Ammon's horn (tissue), 1 donor: Measurements from ENCODE around the gene BTN1A1.
"Not testable (repeated sequence)": the region's sequence is repeated elsewhere in the genome, so short reads cannot be mapped to it uniquely, and the experiment has no call there.

ENCODE experiments used
- DNase-seq: peaks from one replicate; pipeline ENCODE4 v3.0.0-alpha.2; 2016; ENCODE audit warnings: low spot score

The BTN1A1 gene

DNA sequence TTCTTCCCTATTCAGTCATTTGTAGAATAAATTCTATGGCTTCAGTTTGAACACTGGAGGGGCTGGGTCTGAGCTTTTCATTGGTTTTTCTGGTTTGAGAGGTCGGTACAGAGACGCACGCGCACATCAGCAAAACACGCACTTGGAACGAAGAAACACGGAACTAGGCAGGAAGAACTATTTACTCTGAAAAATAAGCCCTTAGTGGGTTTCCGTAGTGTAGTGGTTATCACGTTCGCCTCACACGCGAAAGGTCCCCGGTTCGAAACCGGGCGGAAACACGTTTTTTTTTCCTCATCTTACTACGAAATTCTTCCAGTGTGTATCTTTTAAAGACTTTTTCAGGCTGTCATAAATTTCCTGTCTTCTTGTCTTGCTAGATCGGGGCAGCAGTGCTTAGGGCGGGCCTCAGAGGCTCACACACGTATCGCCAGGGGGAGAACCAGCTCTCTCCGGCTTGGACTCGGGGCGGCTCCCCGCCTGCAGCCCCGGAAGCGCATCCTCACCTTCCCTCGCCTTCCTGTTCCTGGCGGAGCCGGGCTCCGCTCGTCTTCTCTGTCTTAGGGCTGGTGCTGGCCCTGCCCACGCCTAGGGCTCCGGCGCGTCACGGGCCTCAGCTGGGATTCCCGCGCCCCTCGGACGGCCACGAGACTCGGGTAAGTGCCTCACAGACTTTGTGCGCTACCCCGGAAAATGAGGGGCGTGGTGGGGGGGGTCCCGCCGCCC, 37.9 kb downstream of the BTN1A1 start, which contains the start of gene HMGN4:
Gene HMGN4 (plus strand): TSS at position 521 of the 726 bp plus-strand sequence. CDS start 6,841 bp downstream, outside the sequence.
- peak; percentile 90 for DNase-seq

DNA sequence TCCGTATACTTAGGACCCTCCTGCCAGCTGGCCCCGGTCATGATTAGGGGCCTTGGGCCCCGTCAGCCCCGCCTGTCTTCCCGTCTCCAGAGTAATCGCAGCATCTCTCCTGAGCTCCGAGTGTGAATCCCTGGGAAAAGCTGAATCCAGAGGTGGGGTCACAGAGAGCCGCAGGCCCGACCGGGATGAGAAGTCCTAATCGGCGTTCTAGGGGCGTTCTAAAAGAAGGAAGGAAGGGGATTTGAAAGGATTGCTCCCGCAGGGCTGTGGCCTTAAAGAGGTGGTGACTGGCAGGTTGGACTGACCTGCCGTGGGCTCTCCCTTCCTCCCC, 38.4 kb downstream of the BTN1A1 start:
- DNase-seq: no peak

DNA sequence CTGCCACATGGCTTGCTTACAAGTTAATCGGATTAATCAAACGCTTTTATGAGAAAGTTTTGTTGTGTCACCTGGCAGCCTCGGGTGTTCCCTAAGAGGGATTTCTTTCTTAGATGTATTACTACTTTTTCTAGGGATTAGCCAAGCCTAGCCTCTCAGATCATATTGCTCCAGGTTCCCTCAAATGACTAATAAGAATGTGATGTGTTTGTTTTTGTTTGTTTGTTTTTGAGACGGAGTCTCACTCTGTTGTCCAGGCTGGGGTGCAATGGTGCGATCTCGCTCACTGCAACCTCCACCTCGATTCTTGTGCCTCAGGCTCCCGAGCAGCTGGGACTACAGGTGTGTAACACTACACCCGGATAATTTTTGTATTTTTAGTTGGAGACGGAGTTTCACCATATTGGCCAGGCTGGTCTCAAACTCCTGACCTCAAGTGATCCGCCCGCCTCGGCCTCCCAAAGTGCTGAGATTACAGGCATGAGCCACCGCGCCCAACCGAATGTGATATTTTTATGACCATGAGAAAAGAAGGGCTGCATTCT, 39.0 kb downstream of the BTN1A1 start:
- DNase-seq: no peak

DNA sequence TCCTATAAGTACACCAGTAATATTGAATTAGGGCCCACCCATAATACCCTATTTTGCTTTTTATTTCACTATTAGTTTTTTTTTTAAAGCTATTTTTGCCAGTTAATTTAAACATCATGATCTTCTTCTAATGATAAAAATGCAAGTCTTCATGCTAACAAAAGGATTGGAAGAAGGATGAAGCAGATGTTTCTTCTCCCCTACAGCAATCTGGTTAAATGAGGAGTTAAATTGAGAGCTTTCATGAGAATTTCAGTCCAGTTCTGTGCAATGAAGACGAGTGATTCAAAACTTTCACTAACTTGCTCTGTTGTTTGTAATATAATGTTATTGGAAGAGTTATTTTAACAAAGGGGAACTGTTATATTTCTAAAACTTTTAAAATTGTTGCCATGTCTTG, 41.5 kb downstream of the BTN1A1 start:
- no peak for DNase-seq

DNA sequence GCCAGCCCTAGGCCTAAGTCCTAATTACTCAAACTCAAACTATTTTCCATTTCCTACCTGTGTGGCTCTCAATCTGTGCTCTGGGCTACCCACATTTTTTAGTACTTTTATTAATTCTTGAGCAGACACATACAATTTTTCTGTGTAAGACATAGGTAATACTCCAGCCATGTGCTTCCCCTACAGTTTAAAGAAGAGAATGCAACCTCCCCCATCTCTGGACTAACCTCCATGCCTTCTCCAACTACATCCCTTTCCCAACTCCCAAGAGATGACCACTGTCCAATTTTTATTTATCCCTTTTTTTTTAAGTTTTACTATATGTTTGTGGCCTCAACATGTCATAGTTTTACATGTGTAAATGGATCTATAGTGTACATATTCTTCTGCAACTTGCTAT, 43.9 kb downstream of the BTN1A1 start:
- no peak for DNase-seq

DNA sequence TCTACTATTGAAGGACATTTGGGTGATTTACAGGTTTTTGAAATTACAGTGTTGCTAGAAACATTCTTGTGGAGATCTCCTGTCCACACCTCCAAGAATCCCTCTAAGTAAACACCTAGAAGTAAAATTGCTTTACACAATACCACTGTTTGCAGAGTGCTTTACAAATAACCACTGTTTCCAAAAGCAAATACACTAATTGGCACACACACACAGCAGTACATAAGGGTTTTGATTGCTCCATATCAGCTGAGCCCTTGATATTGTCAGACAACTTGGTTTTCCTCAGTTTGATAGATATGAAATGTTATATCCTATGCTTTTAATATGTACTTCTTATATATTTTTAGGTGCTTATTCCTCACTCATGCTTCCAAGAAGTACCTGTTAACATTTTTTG, 44.4 kb downstream of the BTN1A1 start:
- no peak for DNase-seq

DNA sequence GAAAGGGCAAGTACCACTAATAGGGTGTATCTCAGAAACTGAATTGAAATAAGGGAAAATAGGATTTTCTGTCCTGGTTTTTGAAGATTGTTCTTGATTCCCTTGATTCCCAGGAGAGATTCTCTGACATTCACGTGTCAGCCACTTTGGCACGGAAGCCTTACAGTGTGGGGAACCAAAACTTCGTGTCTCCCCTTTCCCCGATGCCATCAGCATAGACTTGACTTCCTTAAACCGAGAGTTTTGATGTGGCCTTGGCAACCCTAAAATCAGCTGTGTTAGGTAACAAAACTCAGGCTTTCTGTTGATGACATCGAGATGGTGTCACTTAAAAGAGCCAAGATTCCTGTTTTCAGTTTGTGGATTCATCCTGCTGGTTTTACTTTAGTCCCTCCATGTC, 45.5 kb downstream of the BTN1A1 start:
- no peak for DNase-seq

DNA sequence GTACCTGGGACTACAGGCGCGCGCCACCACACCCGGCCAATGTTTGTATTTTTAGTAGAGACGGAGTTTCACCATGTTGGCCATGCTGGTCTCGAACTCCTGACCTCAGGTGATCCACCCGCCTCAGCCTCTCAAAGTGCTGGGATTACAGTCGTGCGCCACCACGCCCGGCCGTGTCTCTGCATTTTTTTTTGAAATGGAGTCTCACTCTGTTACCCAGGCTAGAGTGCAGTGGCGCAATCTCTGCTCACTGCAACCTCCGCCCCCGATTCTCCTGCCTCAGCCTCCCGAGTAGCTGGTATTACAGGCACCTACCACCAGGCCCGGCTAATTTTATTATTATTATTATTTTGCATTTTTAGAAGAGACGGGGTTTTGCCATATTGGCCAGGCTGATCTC, 47.3 kb downstream of the BTN1A1 start:
- not testable (repeated sequence) for DNase-seq

DNA sequence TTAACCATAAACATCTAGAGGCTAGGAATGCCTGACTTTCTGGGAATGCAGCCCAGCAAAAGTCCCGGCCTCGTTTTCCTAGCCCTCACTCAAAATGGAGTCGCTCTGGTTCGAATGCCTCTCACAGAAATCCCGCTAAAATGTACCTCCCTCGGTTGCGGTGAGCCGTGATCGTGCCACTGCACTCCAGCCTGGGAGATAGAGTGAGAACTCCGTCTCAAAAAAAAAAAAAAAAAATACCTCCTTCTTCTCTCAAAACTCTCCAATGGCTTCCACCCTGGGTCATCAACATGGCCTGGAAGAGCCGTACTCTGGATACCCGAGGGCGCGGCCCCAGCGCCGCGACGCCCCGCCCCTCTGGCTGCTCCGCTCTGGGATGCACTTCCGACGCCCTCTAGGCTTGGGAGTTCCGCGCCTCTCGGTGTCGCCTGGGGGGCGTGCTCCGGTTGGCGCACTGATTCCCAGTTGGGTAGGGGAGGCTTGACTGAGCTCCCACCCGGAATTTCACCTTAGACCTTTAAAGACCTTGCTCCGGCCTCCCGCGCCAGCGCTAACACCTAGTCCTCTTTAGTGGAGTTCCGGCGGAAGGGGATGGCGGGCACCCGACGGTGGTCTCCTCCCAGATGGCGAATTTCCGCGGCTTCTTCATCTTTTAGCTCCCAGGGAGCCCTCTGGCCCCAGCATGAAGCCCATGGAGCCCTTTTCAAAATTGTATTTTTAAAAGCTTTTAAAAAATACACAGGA, 50.3 kb downstream of the BTN1A1 start:
- no peak for DNase-seq

DNA sequence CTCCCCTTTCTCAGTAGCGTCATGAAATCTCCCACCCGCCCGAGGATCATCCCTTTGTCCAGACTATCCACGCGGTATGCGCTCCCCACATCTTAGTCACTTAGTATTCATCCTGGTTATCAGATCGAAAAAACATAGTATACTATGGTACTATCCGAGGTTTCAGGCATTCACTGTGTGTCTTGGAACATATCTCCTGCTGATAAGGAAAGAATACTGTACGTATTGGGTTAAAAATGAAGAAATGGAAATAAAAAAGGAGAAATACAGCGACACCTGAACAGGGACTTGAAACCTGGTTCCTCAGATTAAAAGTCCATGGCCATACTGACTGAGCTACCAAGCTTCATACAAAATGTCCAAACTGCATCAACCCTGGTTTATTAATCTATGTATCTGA, 52.1 kb downstream of the BTN1A1 start:
- DNase-seq: no peak

DNA sequence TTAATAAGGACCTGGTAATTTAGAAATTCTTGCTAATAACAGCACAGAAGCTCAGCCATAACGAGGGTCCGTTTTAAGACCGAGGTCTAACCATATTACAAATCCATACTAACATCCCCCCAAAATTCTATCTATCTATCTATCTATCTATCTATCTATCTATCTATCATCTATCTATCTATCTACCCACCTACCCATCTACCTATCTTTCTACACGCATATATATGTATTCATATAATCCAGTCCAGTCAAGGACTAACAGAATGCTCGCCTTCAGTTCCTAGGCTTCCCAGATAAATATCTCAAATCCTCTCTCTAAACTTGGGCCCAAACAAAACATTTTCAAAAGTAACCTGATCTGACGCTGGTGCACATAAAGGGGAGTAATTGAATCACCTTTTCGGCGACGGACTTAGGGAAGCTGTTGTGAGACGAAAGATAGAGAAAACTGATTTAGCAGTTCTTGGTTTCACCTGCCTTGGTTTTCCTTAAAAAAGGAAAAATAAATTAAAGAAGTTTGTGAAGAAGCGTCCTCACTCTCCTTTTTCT, 52.6 kb downstream of the BTN1A1 start:
- no peak for DNase-seq

DNA sequence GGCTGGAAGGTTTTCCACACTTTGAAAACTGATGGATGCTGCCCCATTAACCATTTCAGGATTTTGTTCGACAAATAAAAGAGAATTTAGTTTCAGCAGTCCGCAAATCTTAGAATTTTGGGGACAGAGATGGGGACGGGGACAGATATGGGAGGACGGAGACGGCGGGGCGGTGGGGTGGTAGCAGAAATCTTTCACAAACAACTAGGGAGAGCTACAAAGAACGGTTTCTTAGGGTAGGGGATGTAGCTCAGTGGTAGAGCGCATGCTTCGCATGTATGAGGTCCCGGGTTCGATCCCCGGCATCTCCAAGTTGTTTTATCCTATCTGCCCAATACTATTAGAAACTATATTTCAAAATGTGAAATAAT, 53.1 kb downstream of the BTN1A1 start:
- peak; percentile 85 for DNase-seq

DNA sequence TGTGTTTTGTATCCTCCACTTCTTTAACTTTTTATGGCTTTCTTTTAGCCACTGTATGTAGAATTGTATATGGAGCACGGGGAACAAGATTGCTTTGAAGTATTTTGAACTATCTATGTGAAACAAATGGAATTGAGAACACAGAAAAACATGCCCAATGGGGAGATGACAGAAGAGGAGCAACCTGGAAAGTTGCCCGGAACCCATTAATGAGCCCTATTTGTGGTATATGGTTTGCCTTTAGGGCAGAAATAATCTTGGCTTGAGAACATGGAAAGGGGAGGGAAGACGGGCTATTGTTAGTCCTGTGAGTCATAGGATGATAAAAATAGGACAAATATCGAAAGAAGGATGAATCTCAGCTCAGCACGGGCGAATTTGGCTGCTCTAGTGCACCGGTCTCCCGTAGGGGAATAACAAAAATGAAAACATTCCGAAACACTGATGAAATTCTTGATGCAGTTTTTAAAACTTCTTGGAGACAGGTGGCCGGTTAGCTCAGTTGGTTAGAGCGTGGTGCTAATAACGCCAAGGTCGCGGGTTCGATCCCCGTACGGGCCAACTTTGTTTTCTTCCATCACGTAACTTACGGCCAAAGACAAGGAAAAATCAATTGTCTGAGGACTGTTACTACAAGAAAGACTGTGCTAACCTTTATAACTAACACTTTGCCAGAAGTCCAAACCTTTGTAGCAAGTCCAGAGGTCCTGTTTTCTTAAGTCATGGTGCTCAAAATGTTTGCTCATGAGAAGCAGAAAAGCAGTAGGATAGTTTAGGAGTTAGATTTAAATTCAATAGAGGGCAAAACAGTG, 53.7 kb downstream of the BTN1A1 start:
- peak; percentile 73 for DNase-seq

DNA sequence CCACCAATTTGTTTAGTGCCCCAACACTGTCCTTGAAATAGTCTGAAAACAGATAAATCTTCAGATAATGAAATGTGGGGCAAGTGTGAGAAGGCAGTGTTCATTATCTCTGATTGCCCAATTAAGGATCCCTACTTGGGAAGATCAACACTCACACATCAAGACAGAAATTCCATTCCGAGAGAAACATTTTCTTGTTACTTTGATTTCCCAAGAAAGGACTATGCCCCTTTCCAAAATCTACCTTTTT, 54.3 kb downstream of the BTN1A1 start:
- no peak for DNase-seq

DNA sequence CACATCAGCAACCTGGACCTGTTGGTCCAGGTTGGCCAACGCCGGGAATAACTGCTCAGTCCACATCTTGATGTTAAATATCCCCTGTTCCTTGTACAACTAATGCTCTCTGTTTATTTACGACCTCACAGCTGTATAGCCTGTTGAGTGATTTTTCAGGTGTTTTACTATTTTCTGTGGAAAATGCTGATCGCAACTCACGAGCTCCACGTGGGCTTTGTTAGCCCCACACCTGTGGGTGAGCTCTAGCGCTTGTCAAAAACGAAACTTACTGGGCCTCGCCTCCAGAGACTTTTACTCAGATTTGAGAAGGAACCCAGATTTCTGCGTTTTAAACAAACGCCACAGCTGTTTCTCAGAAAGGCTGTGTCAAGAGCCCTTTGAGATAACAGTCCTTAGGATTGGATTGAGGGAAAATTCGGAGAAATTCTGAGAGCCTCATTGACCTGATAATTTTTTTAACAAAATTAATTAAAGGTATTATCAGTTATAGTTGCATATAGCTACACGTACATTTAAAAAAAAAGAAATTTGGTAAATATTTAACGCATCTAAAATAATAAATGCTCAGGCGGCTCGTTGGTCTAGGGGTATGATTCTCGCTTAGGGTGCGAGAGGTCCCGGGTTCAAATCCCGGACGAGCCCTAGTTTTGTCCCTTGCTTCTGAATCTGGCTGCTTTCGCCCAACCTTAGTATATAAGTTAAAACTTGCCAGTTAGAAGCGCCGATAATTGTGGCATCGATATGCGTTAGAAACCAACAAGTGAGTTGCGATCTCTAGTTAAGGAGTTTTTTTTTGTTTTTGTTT, 54.8 kb downstream of the BTN1A1 start:
- DNase-seq: peak; percentile 54

DNA sequence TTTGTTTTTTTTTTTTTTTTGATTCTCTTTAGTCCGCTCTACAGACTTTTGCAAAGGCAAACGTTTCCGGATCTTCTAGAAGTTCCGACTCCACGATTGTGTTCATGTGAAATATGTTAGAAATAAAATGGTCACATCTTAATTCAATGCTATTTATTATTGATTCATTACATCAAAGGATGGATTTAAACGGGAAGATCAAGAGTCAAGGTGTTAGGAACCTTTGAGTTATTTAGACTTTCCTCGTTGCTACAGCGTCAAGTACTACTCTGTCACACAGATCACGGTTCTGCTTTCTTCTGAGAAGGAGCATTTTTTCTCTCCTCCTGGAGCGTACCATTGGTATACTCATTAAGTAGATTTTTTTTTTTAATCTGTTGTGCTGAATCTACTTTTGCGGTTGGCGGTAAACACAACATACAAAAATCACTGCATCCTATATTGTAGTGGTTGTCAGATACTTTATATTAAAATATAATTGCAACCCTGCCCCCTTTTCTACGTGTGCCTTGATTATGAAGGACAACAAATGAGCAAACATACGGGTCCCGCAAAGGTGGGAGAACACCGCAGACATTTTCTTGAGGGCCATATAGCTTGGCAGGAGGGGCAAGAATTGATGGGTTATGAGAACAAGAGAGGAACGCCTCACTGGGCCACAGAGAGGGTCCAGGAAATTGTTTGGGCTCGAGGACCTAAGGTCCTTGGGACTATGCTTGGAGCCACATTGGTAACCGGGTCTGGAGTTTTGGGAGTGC, 55.6 kb downstream of the BTN1A1 start:
- DNase-seq: no peak

DNA sequence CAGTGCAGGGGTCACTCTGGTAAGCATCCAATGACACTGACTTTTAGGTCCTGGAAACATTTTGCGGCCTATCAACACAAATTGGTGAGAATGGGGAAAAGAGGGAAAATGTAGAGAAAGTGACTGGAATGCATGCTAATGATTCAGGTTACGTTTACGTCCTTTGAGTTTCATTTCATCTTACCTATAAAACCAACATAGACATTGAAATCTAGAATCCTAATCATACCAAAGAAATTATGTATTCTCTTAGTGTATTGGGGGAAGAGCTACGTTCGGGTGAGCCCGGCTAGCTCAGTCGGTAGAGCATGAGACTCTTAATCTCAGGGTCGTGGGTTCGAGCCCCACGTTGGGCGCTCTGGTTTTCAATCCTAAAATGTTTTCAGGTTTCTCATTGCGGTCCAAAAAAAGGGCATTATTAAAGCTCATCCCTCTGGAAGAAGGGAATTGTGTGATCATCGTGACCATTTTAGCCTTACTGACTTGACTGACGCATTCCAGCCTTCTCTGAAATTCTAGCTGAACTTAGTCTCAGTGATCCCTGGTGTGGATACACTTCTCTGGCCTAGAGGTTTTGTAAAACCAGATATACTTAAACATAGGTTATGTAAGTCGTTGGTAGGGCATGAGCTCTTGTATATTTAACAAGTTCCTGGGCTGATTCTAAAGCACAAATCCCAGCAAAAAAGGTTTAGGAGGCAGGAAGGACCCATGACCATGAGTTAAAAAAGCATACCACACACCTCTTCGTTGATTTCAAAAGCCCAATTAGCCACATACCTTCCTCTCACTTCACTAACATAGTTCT, 56.4 kb downstream of the BTN1A1 start:
- DNase-seq: peak; percentile 55
